HFFc6 (cell line): ENCODE results near the gene CILP. TPM values are rescaled to one million over a fixed set of nuclear protein-coding genes. Genes with fewer than 3 reads are reported as not detected.
"Not testable (repeated sequence)": the region's sequence is repeated elsewhere in the genome, so short reads cannot be mapped to it uniquely, and the experiment has no call there.

ENCODE experiments used
- DNase-seq: peaks from one replicate; pipeline ENCODE4 v3.0.0-alpha.2; 2018
- H3K27ac Mint-ChIP-seq: 2 replicates; pipeline ENCODE4 v1.8.0; 2020; ENCODE audit warnings: mild to moderate bottlenecking, mixed read lengths
- H3K27me3 Mint-ChIP-seq: 2 replicates; pipeline ENCODE4 v1.8.0; 2021; ENCODE audit warnings: mild to moderate bottlenecking, moderate library complexity, mixed read lengths; ENCODE audit not compliant: insufficient read depth
- H3K36me3 Mint-ChIP-seq: 2 replicates; pipeline ENCODE4 v1.8.0; 2021; ENCODE audit warnings: low read depth, mixed read lengths
- H3K4me1 Mint-ChIP-seq: 2 replicates; pipeline ENCODE4 v1.8.0; 2020; ENCODE audit warnings: low read depth, mixed read lengths
- H3K4me3 Mint-ChIP-seq: 2 replicates; pipeline ENCODE4 v1.8.0; 2020; ENCODE audit warnings: mild to moderate bottlenecking, moderate library complexity, mixed read lengths
- H3K9me3 Mint-ChIP-seq: 2 replicates; pipeline ENCODE4 v1.8.0; 2020; ENCODE audit warnings: mild to moderate bottlenecking, mixed read lengths
- CTCF ChIP-seq: fragments of 200-600 bp; sonication (generic); IDR thresholded peaks from 2 replicates; pipeline ENCODE4 v1.5.0; 2021; ENCODE audit warnings: antibody characterized with exemption, mild to moderate bottlenecking
- total RNA-seq, 6 experiments: library from RNA; stranded (reverse); fragmentation: NEBNext Ultra II Directional; extraction: Animal tissue kit (Norgen Biotek cat#: 25700); gene quantifications; 2 replicates in 1 of 6; 3 replicates in 5 of 6; pipeline ENCODE4 v1.2.3, GENCODE V29; 2021

The CILP gene
- total RNA-seq, 6 experiments from 2014 or later = 0.05 TPM; not detected in 5

GRCh38 chr15:65232520-65232919 lies 21.2 kb upstream of the CILP start:
- no peaks in the 10 kb centered on the region for H3K4me1 Mint-ChIP-seq
- H3K27me3 Mint-ChIP-seq = peaks cover 3% of the 10 kb centered on the region; the same call in 1 of the 2 replicates
- TF ChIP-seq CTCF = no peak
- H3K27ac Mint-ChIP-seq = no peak overlapping the region
- no peak overlapping the region for H3K4me3 Mint-ChIP-seq
- DNase-seq = no peak
- no peaks in the 10 kb centered on the region for H3K9me3 Mint-ChIP-seq
- no peaks in the 10 kb centered on the region for H3K36me3 Mint-ChIP-seq

GRCh38 chr15:65231306-65231705 lies 20.0 kb upstream of the CILP start:
- Mint-ChIP-seq H3K4me3 (no peak overlapping the region), H3K9me3 (no peaks in the 10 kb centered on the region), H3K27me3 (peaks cover 5% of the 10 kb centered on the region; the same call in 1 of the 2 replicates), H3K27ac (no peak overlapping the region), H3K4me1 (no peaks in the 10 kb centered on the region), H3K36me3 (no peaks in the 10 kb centered on the region)
- DNase-seq = no peak
- no peak for TF ChIP-seq CTCF

- H3K36me3 Mint-ChIP-seq, H3K4me3 Mint-ChIP-seq, DNase-seq, H3K27ac Mint-ChIP-seq, H3K4me1 Mint-ChIP-seq, H3K9me3 Mint-ChIP-seq: not testable (repeated sequence)
- H3K27me3 Mint-ChIP-seq = peaks cover 11% of the 10 kb centered on the region
Measured at GRCh38 chr15:65226901-65227300, 15.6 kb upstream of the CILP start.

GRCh38 chr15:65226221-65226620 lies 14.9 kb upstream of the CILP start:
- peaks cover 14% of the 10 kb centered on the region for H3K27me3 Mint-ChIP-seq
- H3K9me3 Mint-ChIP-seq = no peaks in the 10 kb centered on the region
- no peak for TF ChIP-seq CTCF
- H3K4me3 Mint-ChIP-seq = no peak overlapping the region
- H3K27ac Mint-ChIP-seq = no peak overlapping the region
- DNase-seq = no peak
- no peaks in the 10 kb centered on the region for H3K4me1 Mint-ChIP-seq
- no peaks in the 10 kb centered on the region for H3K36me3 Mint-ChIP-seq

GRCh38 chr15:65223996-65224395 lies 12.7 kb upstream of the CILP start:
- no peaks in the 10 kb centered on the region for H3K9me3 Mint-ChIP-seq
- H3K36me3 Mint-ChIP-seq = no peaks in the 10 kb centered on the region
- no peaks in the 10 kb centered on the region for H3K4me1 Mint-ChIP-seq
- peaks cover 19% of the 10 kb centered on the region for H3K27me3 Mint-ChIP-seq
- no peak for TF ChIP-seq CTCF
- DNase-seq = no peak
- H3K27ac Mint-ChIP-seq = no peak overlapping the region
- no peak overlapping the region for H3K4me3 Mint-ChIP-seq

DNA sequence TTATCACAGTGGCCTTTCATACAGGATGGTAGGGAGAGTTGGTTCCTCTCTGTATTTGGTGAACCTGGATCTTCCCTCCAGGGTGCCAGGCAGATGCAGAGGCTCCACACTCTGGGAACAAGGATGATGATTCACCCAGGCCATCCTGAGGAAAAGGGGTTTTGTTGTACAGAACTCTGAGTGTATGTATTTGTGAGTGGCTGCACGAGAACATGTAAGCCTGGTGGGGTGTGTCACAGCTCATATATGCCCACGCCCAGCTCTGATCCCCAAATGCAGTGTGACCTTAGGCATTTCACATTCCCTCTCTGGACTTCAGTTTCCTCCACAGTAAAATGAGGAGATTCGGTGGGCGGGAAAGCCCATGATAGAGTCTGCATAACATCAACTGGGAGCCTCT lies 11.6 kb upstream of the CILP start:
- Mint-ChIP-seq H3K27ac (no peak overlapping the region), H3K36me3 (no peaks in the 10 kb centered on the region), H3K4me3 (no peak overlapping the region), H3K9me3 (no peaks in the 10 kb centered on the region), H3K27me3 (peaks cover 23% of the 10 kb centered on the region), H3K4me1 (no peaks in the 10 kb centered on the region)
- TF ChIP-seq CTCF = no peak
- DNase-seq = no peak
